Endodermal cell (in vitro differentiated cells): ENCODE data around the gene ADRA2A. TPM values are rescaled to one million over a fixed set of nuclear protein-coding genes. Genes with fewer than 3 reads are reported as not detected.

ENCODE experiments used
- DNase-seq: peaks from one replicate; pipeline ENCODE4 v3.0.0-alpha.2; 2017
- H3K27ac ChIP-seq: 2 replicates; pipeline ENCODE4 v1.5.1; 2013; ENCODE audit warnings: mild to moderate bottlenecking, low read depth, low read length, moderate library complexity
- H3K27me3 ChIP-seq: 2 replicates; pipeline ENCODE4 v1.6.1; 2013; ENCODE audit warnings: mild to moderate bottlenecking, low read length, moderate library complexity; ENCODE audit not compliant: insufficient read depth, control insufficient read depth, poor library complexity, severe bottlenecking
- H3K36me3 ChIP-seq: 2 replicates; pipeline ENCODE4 v1.7.0; 2013; ENCODE audit warnings: mild to moderate bottlenecking, low read length, moderate library complexity; ENCODE audit not compliant: control insufficient read depth, insufficient read depth
- H3K4me1 ChIP-seq: one replicate; pipeline ENCODE4 v1.7.0; 2013; ENCODE audit warnings: low read length; ENCODE audit not compliant: control insufficient read depth, insufficient read depth
- H3K4me3 ChIP-seq: 2 replicates; pipeline ENCODE4 v1.5.1; 2013; ENCODE audit warnings: mild to moderate bottlenecking, low read length, moderate library complexity
- H3K9ac ChIP-seq: 2 replicates; pipeline ENCODE4 v1.6.1; 2013; ENCODE audit warnings: mild to moderate bottlenecking, low read length, moderate library complexity; ENCODE audit not compliant: poor library complexity, severe bottlenecking; ENCODE audit errors: extremely low read depth
- H3K9me3 ChIP-seq: 2 replicates; pipeline ENCODE4 v1.6.1; 2013; ENCODE audit warnings: mild to moderate bottlenecking, low read length, moderate library complexity; ENCODE audit not compliant: control insufficient read depth
- H3K27ac Mint-ChIP-seq: 2 replicates; pipeline ENCODE4 v1.8.0; 2020; ENCODE audit warnings: mixed read lengths
- H3K27me3 Mint-ChIP-seq: 2 replicates; pipeline ENCODE4 v1.8.0; 2021; ENCODE audit warnings: mild to moderate bottlenecking, mixed read lengths; ENCODE audit not compliant: insufficient read depth
- H3K36me3 Mint-ChIP-seq: 2 replicates; pipeline ENCODE4 v1.8.0; 2020; ENCODE audit warnings: low read depth, mixed read lengths
- H3K4me1 Mint-ChIP-seq: 2 replicates; pipeline ENCODE4 v1.8.0; 2020; ENCODE audit warnings: mixed read lengths
- H3K4me3 Mint-ChIP-seq: 2 replicates; pipeline ENCODE4 v1.8.0; 2020; ENCODE audit warnings: mild to moderate bottlenecking, moderate library complexity, mixed read lengths
- H3K9me3 Mint-ChIP-seq: 2 replicates; pipeline ENCODE4 v1.8.0; 2020; ENCODE audit warnings: mild to moderate bottlenecking, mixed read lengths
- WGBS, 2 experiments: methylation state at CpG; one replicate each; pipeline versions ENCODE4 v1.1.5 to v1.1.7; 2013; ENCODE audit warnings: missing lambda C conversion rate in 2 of 2, mixed read lengths in 1 of 2; ENCODE audit not compliant: insufficient coverage in 1 of 2, insufficient read length in 1 of 2; 5-methylcytosine and 5-hydroxymethylcytosine counted together
- total RNA-seq, 2 donors: library from RNA; stranded (reverse); fragmentation: NEBNext Ultra II Directional in 1 of 2; extraction: Animal tissue kit (Norgen Biotek cat#: 25700) in 1 of 2; gene quantifications; 2 replicates in 1 of 2; 3 replicates in 1 of 2; pipeline ENCODE4 v1.2.1, GENCODE V29; 2021
- TF ChIP-seq, protein P1 (sequence below): fragments of 200-600 bp; sonication (generic); conservative IDR thresholded peaks from 2 replicates; pipeline ENCODE4 v1.5.0; 2021; ENCODE audit warnings: antibody characterized with exemption, mild to moderate bottlenecking

Gene ADRA2A
- total RNA-seq, 2 donors from 2014 or later, result 0.13 TPM; not detected in 1

DNA sequence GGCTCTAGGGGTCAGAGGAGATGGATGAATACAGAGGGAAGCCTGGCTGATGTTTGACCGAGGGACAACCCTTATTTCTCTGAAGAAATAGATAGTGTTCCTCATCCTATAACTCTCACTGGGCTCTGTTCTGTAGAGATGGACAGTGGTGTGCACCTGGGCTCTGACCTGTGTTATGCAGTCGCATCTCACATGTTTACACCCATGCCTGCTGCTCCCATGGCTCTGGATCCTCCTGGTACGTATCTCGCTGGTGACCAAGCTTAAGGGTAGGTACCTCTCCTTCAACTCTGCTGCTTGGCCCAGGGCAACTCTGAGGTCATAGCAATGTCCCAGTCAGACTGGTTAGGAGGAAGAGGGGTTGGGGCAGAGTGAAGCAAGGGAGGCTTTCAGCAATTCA, 42.8 kb downstream of the ADRA2A start:
- Histone ChIP-seq H3K4me3 (no peak overlapping the region), H3K4me1 (no peaks in the 10 kb centered on the region), H3K9ac (no peak overlapping the region), H3K27me3 (peaks cover 13% of the 10 kb centered on the region), H3K9me3 (no peaks in the 10 kb centered on the region), H3K27ac (no peak overlapping the region), H3K36me3 (no peaks in the 10 kb centered on the region)
- peaks cover 10% of the 10 kb centered on the region for H3K27me3 Mint-ChIP-seq
- DNase-seq, result no peak
- no peak overlapping the region for H3K4me3 Mint-ChIP-seq
- H3K4me1 Mint-ChIP-seq, result no peaks in the 10 kb centered on the region
- H3K9me3 Mint-ChIP-seq, result no peaks in the 10 kb centered on the region
- TF ChIP-seq, protein P1, sequence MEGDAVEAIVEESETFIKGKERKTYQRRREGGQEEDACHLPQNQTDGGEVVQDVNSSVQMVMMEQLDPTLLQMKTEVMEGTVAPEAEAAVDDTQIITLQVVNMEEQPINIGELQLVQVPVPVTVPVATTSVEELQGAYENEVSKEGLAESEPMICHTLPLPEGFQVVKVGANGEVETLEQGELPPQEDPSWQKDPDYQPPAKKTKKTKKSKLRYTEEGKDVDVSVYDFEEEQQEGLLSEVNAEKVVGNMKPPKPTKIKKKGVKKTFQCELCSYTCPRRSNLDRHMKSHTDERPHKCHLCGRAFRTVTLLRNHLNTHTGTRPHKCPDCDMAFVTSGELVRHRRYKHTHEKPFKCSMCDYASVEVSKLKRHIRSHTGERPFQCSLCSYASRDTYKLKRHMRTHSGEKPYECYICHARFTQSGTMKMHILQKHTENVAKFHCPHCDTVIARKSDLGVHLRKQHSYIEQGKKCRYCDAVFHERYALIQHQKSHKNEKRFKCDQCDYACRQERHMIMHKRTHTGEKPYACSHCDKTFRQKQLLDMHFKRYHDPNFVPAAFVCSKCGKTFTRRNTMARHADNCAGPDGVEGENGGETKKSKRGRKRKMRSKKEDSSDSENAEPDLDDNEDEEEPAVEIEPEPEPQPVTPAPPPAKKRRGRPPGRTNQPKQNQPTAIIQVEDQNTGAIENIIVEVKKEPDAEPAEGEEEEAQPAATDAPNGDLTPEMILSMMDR, result no peak
- no peaks in the 10 kb centered on the region for H3K36me3 Mint-ChIP-seq
- WGBS, 2 experiments, result 70 to 91% methylated on average over 3 to 4 of the region's 4 CpGs
- H3K27ac Mint-ChIP-seq, result no peak overlapping the region

DNA sequence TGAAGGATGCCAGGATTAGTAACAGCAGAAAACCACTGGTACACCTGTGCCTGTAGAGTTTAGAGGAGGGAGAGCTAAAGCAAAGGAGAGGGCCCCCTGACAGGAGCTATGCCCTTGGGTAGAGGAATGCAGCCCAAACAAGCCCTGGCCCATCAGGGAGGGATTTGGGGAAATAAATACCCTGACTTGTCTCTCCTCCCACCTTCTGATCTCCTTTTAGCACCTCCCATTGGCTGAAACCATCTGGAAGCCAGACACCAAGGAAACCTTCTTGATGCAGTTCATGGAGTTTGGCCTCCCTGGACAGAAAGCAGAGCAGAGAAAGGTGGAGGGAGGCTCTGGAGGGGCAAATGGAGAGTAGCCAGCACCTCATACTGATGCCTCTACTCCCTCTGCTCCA, 45.3 kb downstream of the ADRA2A start:
- no peaks in the 10 kb centered on the region for H3K36me3 ChIP-seq
- no peak overlapping the region for H3K27ac ChIP-seq
- Mint-ChIP-seq H3K27ac (no peak overlapping the region), H3K4me1 (no peaks in the 10 kb centered on the region), H3K27me3 (peaks cover 20% of the 10 kb centered on the region), H3K36me3 (no peaks in the 10 kb centered on the region), H3K9me3 (no peaks in the 10 kb centered on the region), H3K4me3 (no peak overlapping the region)
- H3K9ac ChIP-seq, result no peak overlapping the region
- no peaks in the 10 kb centered on the region for H3K9me3 ChIP-seq
- DNase-seq, result peak; percentile 35
- no peaks in the 10 kb centered on the region for H3K4me1 ChIP-seq
- TF ChIP-seq, protein P1, result no peak
- H3K27me3 ChIP-seq, result peaks cover 25% of the 10 kb centered on the region
- no peak overlapping the region for H3K4me3 ChIP-seq

DNA sequence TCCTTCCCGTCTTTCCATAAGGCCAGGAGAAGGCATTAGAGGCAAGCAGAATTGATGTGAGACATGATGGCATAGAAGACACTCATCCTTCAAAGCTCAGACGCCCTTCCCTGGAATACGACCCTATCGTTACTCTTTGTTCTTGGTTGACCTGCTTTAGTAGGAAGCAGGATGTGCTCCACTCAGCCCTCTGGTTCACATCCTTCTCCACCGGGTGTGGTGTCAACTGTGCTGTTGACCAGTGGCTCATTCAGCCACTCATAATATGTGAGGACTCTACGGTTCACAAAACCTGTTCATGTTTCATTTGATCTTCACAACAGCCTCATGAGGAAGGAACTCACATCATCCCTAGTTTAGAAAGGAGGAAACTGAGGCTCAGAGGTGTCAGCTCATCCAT, 47.1 kb downstream of the ADRA2A start:
- H3K4me3 ChIP-seq, result no peak overlapping the region
- H3K27me3 Mint-ChIP-seq, result peaks cover 22% of the 10 kb centered on the region
- H3K4me1 ChIP-seq, result no peaks in the 10 kb centered on the region
- H3K36me3 ChIP-seq, result no peaks in the 10 kb centered on the region
- H3K27ac Mint-ChIP-seq, result no peak overlapping the region
- no peaks in the 10 kb centered on the region for H3K9me3 ChIP-seq
- no peak overlapping the region for H3K27ac ChIP-seq
- 90 to 93% methylated on average over 6 of the region's 6 CpGs for WGBS, 2 experiments
- H3K36me3 Mint-ChIP-seq, result no peaks in the 10 kb centered on the region
- TF ChIP-seq, protein P1, result no peak
- no peaks in the 10 kb centered on the region for H3K9me3 Mint-ChIP-seq
- no peak overlapping the region for H3K4me3 Mint-ChIP-seq
- peaks cover 25% of the 10 kb centered on the region for H3K27me3 ChIP-seq
- H3K9ac ChIP-seq, result no peak overlapping the region
- peak; percentile 14 for DNase-seq
- H3K4me1 Mint-ChIP-seq, result peaks cover 4% of the 10 kb centered on the region
